Measurements from ENCODE around the gene SPDYE3. TPM values are rescaled to one million over a fixed set of nuclear protein-coding genes. Genes with fewer than 3 reads are reported as not detected.
A peak's percentile ranks its signal among the peaks of the same experiment; 100 is the strongest.

Gene SPDYE3
- total and polyA plus RNA-seq, 4 donors = 0.06 to 0.10 TPM; not detected in 2

GRCh38 chr7:100371561-100372171 is 64.2 kb downstream of the SPDYE3 start:
- Histone ChIP-seq H3K4me3 (no peak overlapping the region), H3K9me3 (ENCODE audit: control insufficient read depth in 4 of 4, insufficient read depth in 3 of 4, low read length in 3 of 4) (peaks cover 0 to 2% (median 0%) of the 10 kb centered on the region in 4 donors), H3K9ac (ENCODE audit: insufficient read depth in 1 of 2, low read length in 2 of 2) (no peak overlapping the region), H3K4me1 (ENCODE audit: control insufficient read depth in 5 of 5, insufficient read depth in 5 of 5, low read length in 5 of 5) (peaks cover 0 to 3% (median 0%) of the 10 kb centered on the region in 5 donors), H3K27me3 (ENCODE audit: control insufficient read depth in 3 of 3, insufficient read depth in 3 of 3, low read length in 2 of 3) (no peaks in the 10 kb centered on the region), H3K27ac (ENCODE audit: low read depth in 1 of 2, low read length in 1 of 2) (peak overlapping the region in 1 of 2 donors; percentile 51), H3K36me3 (ENCODE audit: control insufficient read depth in 4 of 4, insufficient read depth in 4 of 4, low read length in 4 of 4) (peaks cover 0 to 7% (median 0%) of the 10 kb centered on the region in 4 donors)
- ATAC-seq (ENCODE audit: insufficient read depth, low FRiP score) (no peak), DNase-seq (no peak)
- TF ChIP-seq CTCF (IDR thresholded peaks at IDR 0.05; ENCODE audit: control extremely low read depth, extremely low read depth) = no peak
- WGBS, 2 donors = 57 to 66% methylated on average over 7 of the region's 7 CpGs

Small RNAs within 50 kb of the gene (small RNA-seq; reads per million reads assigned to genes)
- not detected for gene RF00019 (ENCODE audit: low replicate concordance)

Other genes starting within 250 kb of the SPDYE3 start
- gene ZNF3, start 226.0 kb upstream of the SPDYE3 start, total RNA-seq = 10 to 100 TPM; 29.4 to 30.5 TPM
- gene ZNF3, start 226.0 kb upstream of the SPDYE3 start, polyA plus RNA-seq = 10 to 100 TPM; 12.8 to 17.4 TPM
- gene COPS6, start 218.7 kb upstream of the SPDYE3 start, total RNA-seq = 10 to 100 TPM; 66.1 to 89.3 TPM
- 100 to 1,000 TPM in 1 of 2 donors, 10 to 100 TPM in 1; 90.5 to 108 TPM for gene COPS6, start 218.7 kb upstream of the SPDYE3 start, polyA plus RNA-seq
- gene MCM7, start 206.3 kb upstream of the SPDYE3 start, total RNA-seq = 10 to 100 TPM; 42.2 to 54.7 TPM
- 10 to 100 TPM; 36.0 to 41.5 TPM for gene MCM7, start 206.3 kb upstream of the SPDYE3 start, polyA plus RNA-seq
- gene AP4M1, start 206.1 kb upstream of the SPDYE3 start, total RNA-seq = 10 to 100 TPM; 15.7 to 24.2 TPM
- 10 to 100 TPM; 14.8 to 18.5 TPM for gene AP4M1, start 206.1 kb upstream of the SPDYE3 start, polyA plus RNA-seq
- 10 to 100 TPM; 36.1 to 51.5 TPM for gene TAF6, start 188.3 kb upstream of the SPDYE3 start, total RNA-seq
- 10 to 100 TPM; 31.5 to 39.8 TPM for gene TAF6, start 188.3 kb upstream of the SPDYE3 start, polyA plus RNA-seq
- gene CNPY4, start 188.1 kb upstream of the SPDYE3 start, total RNA-seq = 10 to 100 TPM; 11.9 to 18.6 TPM
- 10 to 100 TPM in 1 of 2 donors, 1 to 10 TPM in 1; 9.8 to 10.5 TPM for gene CNPY4, start 188.1 kb upstream of the SPDYE3 start, polyA plus RNA-seq
- gene MBLAC1, start 180.7 kb upstream of the SPDYE3 start, total RNA-seq = 1 to 10 TPM; 2.2 to 2.9 TPM
- 1 to 10 TPM; 1.7 to 1.9 TPM for gene MBLAC1, start 180.7 kb upstream of the SPDYE3 start, polyA plus RNA-seq
- gene LAMTOR4, start 158.8 kb upstream of the SPDYE3 start, total RNA-seq = 100 to 1,000 TPM in 1 of 2 donors, 10 to 100 TPM in 1; 63.4 to 134 TPM
- 100 to 1,000 TPM; 240 to 288 TPM for gene LAMTOR4, start 158.8 kb upstream of the SPDYE3 start, polyA plus RNA-seq
- gene TRAPPC14, start 149.0 kb upstream of the SPDYE3 start, total RNA-seq = 10 to 100 TPM in 1 of 2 donors, 1 to 10 TPM in 1; 9.8 to 27.9 TPM
- 10 to 100 TPM; 19.5 to 19.6 TPM for gene TRAPPC14, start 149.0 kb upstream of the SPDYE3 start, polyA plus RNA-seq
- 1 to 10 TPM; 6.1 to 8.0 TPM for gene GAL3ST4, start 139.1 kb upstream of the SPDYE3 start, total RNA-seq
- 1 to 10 TPM; 1.5 to 4.2 TPM for gene GAL3ST4, start 139.1 kb upstream of the SPDYE3 start, polyA plus RNA-seq
- gene GPC2, start 130.3 kb upstream of the SPDYE3 start, total RNA-seq = 1 to 10 TPM; 1.4 to 2.1 TPM
- gene GPC2, start 130.3 kb upstream of the SPDYE3 start, polyA plus RNA-seq = under 1 TPM; 0.61 to 0.68 TPM
- gene STAG3, start 129.8 kb upstream of the SPDYE3 start, total RNA-seq = 1 to 10 TPM; 2.0 to 2.1 TPM
- 1 to 10 TPM; 2.0 to 2.8 TPM for gene STAG3, start 129.8 kb upstream of the SPDYE3 start, polyA plus RNA-seq
- gene PVRIG, start 87.8 kb upstream of the SPDYE3 start, total RNA-seq = under 1 TPM; 0.52 to 0.82 TPM
- gene PVRIG, start 87.8 kb upstream of the SPDYE3 start, polyA plus RNA-seq = 1 to 10 TPM in 1 of 2 donors, under 1 TPM in 1; 0.41 to 1.6 TPM
- gene PILRB, start 50.4 kb downstream of the SPDYE3 start, total RNA-seq = 10 to 100 TPM; 22.0 to 50.1 TPM
- gene PILRB, start 50.4 kb downstream of the SPDYE3 start, polyA plus RNA-seq = 10 to 100 TPM; 26.1 to 36.3 TPM
- 10 to 100 TPM in 1 of 2 donors, 1 to 10 TPM in 1; 9.9 to 40.9 TPM for gene PILRA, start 65.8 kb downstream of the SPDYE3 start, total RNA-seq
- 100 to 1,000 TPM in 1 of 2 donors, 10 to 100 TPM in 1; 14.2 to 122 TPM for gene PILRA, start 65.8 kb downstream of the SPDYE3 start, polyA plus RNA-seq
- 1 to 10 TPM; 5.6 to 7.2 TPM for gene ZCWPW1, start 121.0 kb downstream of the SPDYE3 start, total RNA-seq
- gene ZCWPW1, start 121.0 kb downstream of the SPDYE3 start, polyA plus RNA-seq = 10 to 100 TPM in 1 of 2 donors, 1 to 10 TPM in 1; 5.1 to 12.2 TPM
- gene MEPCE, start 122.1 kb downstream of the SPDYE3 start, total RNA-seq = 10 to 100 TPM; 25.6 to 38.7 TPM
- gene MEPCE, start 122.1 kb downstream of the SPDYE3 start, polyA plus RNA-seq = 10 to 100 TPM; 27.9 to 30.4 TPM
- 10 to 100 TPM in 1 of 2 donors, 1 to 10 TPM in 1; 8.2 to 36.4 TPM for gene PPP1R35, start 128.8 kb downstream of the SPDYE3 start, total RNA-seq
- 10 to 100 TPM; 38.2 to 65.1 TPM for gene PPP1R35, start 128.8 kb downstream of the SPDYE3 start, polyA plus RNA-seq
- 1 to 10 TPM in 1 of 2 donors, under 1 TPM in 1; 0.83 to 2.0 TPM for gene SPACDR, start 156.6 kb downstream of the SPDYE3 start, total RNA-seq
- under 1 TPM; 0.54 to 0.83 TPM for gene SPACDR, start 156.6 kb downstream of the SPDYE3 start, polyA plus RNA-seq
- gene TSC22D4, start 171.5 kb downstream of the SPDYE3 start, total RNA-seq = 10 to 100 TPM; 38.2 to 62.8 TPM
- gene TSC22D4, start 171.5 kb downstream of the SPDYE3 start, polyA plus RNA-seq = 10 to 100 TPM; 33.6 to 62.0 TPM
- 1 to 10 TPM in 1 of 2 donors, under 1 TPM in 1; 0.52 to 1.1 TPM for gene NYAP1, start 176.2 kb downstream of the SPDYE3 start, total RNA-seq
- under 1 TPM; 0.32 to 0.39 TPM for gene NYAP1, start 176.2 kb downstream of the SPDYE3 start, polyA plus RNA-seq
- gene AGFG2, start 231.5 kb downstream of the SPDYE3 start, total RNA-seq = 10 to 100 TPM; 22.8 to 36.0 TPM
- gene AGFG2, start 231.5 kb downstream of the SPDYE3 start, polyA plus RNA-seq = 10 to 100 TPM; 15.9 to 16.6 TPM

Data from lung (tissue), 13 donors.